Esophagus muscularis mucosa (tissue), 4 donors: Measurements from ENCODE around the gene TMX3.

ENCODE experiments used
- CTCF ChIP-seq, 3 experiments: fragments of 200-600 bp in 2 of 3; fragments of 450-650 bp in 1 of 3; sonication (generic) in 2 of 3; IDR thresholded peaks; one replicate each; pipeline ENCODE4 v1.5.1; 2017 to 2019; ENCODE audit warnings: antibody characterized with exemption in 3 of 3, mild to moderate bottlenecking in 2 of 3, moderate library complexity in 1 of 3
- EP300 ChIP-seq: sonication (generic); formaldehyde crosslinking; IDR thresholded peaks from one replicate; pipeline ENCODE4 v1.6.1; 2017; ENCODE audit warnings: antibody characterized with exemption
- POLR2A ChIP-seq: fragments of 450-650 bp; IDR thresholded peaks from one replicate; pipeline ENCODE4 v1.6.1; 2017; ENCODE audit warnings: antibody characterized with exemption, moderate library complexity, mild to moderate bottlenecking, low read depth

GRCh38 chr18:68728081-68728700 lies 13.3 kb upstream of the TMX3 start:
- TF ChIP-seq CTCF (IDR thresholded peaks at IDR 0.05) (no peak), EP300 (no peak), POLR2A (no peak)
